K562 (cell line): ENCODE data around the gene KIF3A. TPM values are rescaled to one million over a fixed set of nuclear protein-coding genes. Genes with fewer than 3 reads are reported as not detected.

ENCODE experiments used
- CBX8 ChIP-seq: fragments of 200-600 bp; sonication (generic); IDR thresholded peaks from 2 replicates; pipeline ENCODE4 v1.6.1; 2012; ENCODE audit warnings: borderline replicate concordance, mixed run types, low read depth, mild to moderate bottlenecking, moderate library complexity, mixed read lengths, low read length, control low read depth, inconsistent platforms; ENCODE audit not compliant: poor library complexity, severe bottlenecking; ENCODE audit errors: extremely low read depth
- CEBPB ChIP-seq: fragments of 450-650 bp; IDR thresholded peaks from 2 replicates; pipeline ENCODE4 v1.6.1; 2016; ENCODE audit warnings: missing genetic modification characterization, missing compliant biosample characterization
- CEBPG ChIP-seq, 3 experiments: fragments of 200-800 bp in 1 of 3; sonication (Bioruptor generic) in 1 of 3; sonication (generic) in 1 of 3; formaldehyde crosslinking in 1 of 3; IDR thresholded peaks in 2 of 3; conservative IDR thresholded peaks in 1 of 3; 2 replicates each; pipeline versions ENCODE4 v1.6.1 to v1.8.0; 2016 to 2022; ENCODE audit warnings: missing compliant biosample characterization in 2 of 3, missing genetic modification characterization in 2 of 3, mild to moderate bottlenecking in 1 of 3, missing genetic modification reagents in 1 of 3
- FOXJ3 ChIP-seq: sonication (generic); formaldehyde crosslinking; IDR thresholded peaks from 2 replicates; pipeline ENCODE4 v1.4.0; 2020; ENCODE audit warnings: mild to moderate bottlenecking, missing genetic modification reagents
- HEY1 ChIP-seq: fragments of 250-450 bp; sonication (Bioruptor Pico); IDR thresholded peaks from 2 replicates; pipeline ENCODE4 v1.5.0; 2020; ENCODE audit warnings: mild to moderate bottlenecking, moderate library complexity, borderline replicate concordance
- IFI16 ChIP-seq: fragments of 250-450 bp; sonication (Bioruptor Pico); IDR thresholded peaks from 2 replicates; pipeline ENCODE4 v2.1.2; 2022; ENCODE audit warnings: mild to moderate bottlenecking, inconsistent platforms
- KDM1A ChIP-seq, 2 experiments: fragments of 450-650 bp; IDR thresholded peaks; 2 replicates each; pipeline ENCODE4 v1.6.1; 2016; ENCODE audit warnings: mild to moderate bottlenecking in 2 of 2
- NFATC3 ChIP-seq: fragments of 450-650 bp; IDR thresholded peaks from 2 replicates; pipeline ENCODE4 v1.6.1; 2017; ENCODE audit warnings: mild to moderate bottlenecking
- PHF20 ChIP-seq: fragments of 450-650 bp; IDR thresholded peaks from 2 replicates; pipeline ENCODE4 v1.6.1; 2018; ENCODE audit not compliant: partially characterized antibody
- POLR3A ChIP-seq: IDR thresholded peaks from 2 replicates; pipeline ENCODE4 v1.6.1; 2011; ENCODE audit warnings: borderline replicate concordance, mild to moderate bottlenecking, moderate library complexity; ENCODE audit not compliant: insufficient read length, insufficient read depth; ENCODE audit errors: extremely low read depth
- RHOXF2B ChIP-seq: fragments of 250-450 bp; sonication (Bioruptor Pico); conservative IDR thresholded peaks from 2 replicates; pipeline ENCODE4 v1.5.1; 2021
- SAP30 ChIP-seq: fragments of 200-600 bp; sonication (generic); IDR thresholded peaks from 2 replicates; pipeline ENCODE4 v1.6.1; 2012; ENCODE audit warnings: borderline replicate concordance, low read depth, mild to moderate bottlenecking, moderate library complexity, low read length, control low read depth, inconsistent platforms; ENCODE audit not compliant: insufficient read depth, poor library complexity, severe bottlenecking
- SPI1 ChIP-seq: IDR thresholded peaks from 2 replicates; pipeline ENCODE4 v1.6.1; 2011; ENCODE audit warnings: low read depth, low read length, control low read depth, borderline replicate concordance
- STAT5B ChIP-seq: fragments of 250-450 bp; sonication (Bioruptor Pico); IDR thresholded peaks from 2 replicates; pipeline ENCODE4 v1.8.0; 2021; ENCODE audit warnings: mild to moderate bottlenecking, inconsistent platforms
- TEAD1 ChIP-seq, 2 experiments: fragments of 450-650 bp in 1 of 2; sonication (generic) in 1 of 2; formaldehyde crosslinking; IDR thresholded peaks; 2 replicates each; pipeline versions ENCODE4 v1.4.0 to v1.8.0; 2020 to 2022; ENCODE audit warnings: mild to moderate bottlenecking in 2 of 2, missing genetic modification reagents in 1 of 2
- TSC22D4 ChIP-seq: fragments of 450-650 bp; IDR thresholded peaks from 2 replicates; pipeline ENCODE4 v1.6.1; 2016; ENCODE audit warnings: missing genetic modification characterization, missing biosample characterization, control low read depth
- ZNF311 ChIP-seq: fragments of 250-450 bp; sonication (Bioruptor Pico); IDR thresholded peaks from 2 replicates; pipeline ENCODE4 v1.4.0; 2020; ENCODE audit warnings: mild to moderate bottlenecking, moderate library complexity
- ZNF551 ChIP-seq: fragments of 250-450 bp; sonication (Bioruptor Pico); IDR thresholded peaks from 2 replicates; pipeline ENCODE4 v1.5.0; 2021; ENCODE audit warnings: mild to moderate bottlenecking, moderate library complexity
- ZNF785 ChIP-seq: fragments of 250-450 bp; sonication (Bioruptor Pico); IDR thresholded peaks from 2 replicates; pipeline ENCODE4 v1.4.0; 2020; ENCODE audit warnings: mild to moderate bottlenecking
- ZZZ3 ChIP-seq: fragments of 450-650 bp; IDR thresholded peaks from 2 replicates; pipeline ENCODE4 v1.6.1; 2016; ENCODE audit warnings: antibody characterized with exemption, mild to moderate bottlenecking, moderate library complexity
- polyA plus RNA-seq, 8 experiments: library from polyadenylated mRNA; depleted of rRNA in 4 of 8; stranded (reverse) in 5 of 8; unstranded in 3 of 8; fragments of >200 nt; fragmentation: Nextera tagmentation in 2 of 8; fragmentation: Illumina TruSeq in 1 of 8; extraction: Ambion mirVana in 2 of 8; extraction: Trizol in 1 of 8; gene quantifications; 2 replicates each; pipeline versions ENCODE4 v1.2.1 to v1.2.3, GENCODE V29; 2011 to 2014; ENCODE audit warnings: inconsistent platforms in 1 of 8, missing spikeins in 1 of 8
- total RNA-seq, 7 experiments: library from RNA; depleted of rRNA in 6 of 7; stranded (reverse); fragments of >200 nt in 6 of 7; fragmentation: Illumina TruSeq in 2 of 7; extraction: Trizol in 2 of 7; gene quantifications; 2 replicates each; pipeline versions ENCODE4 v1.2.1 to v1.2.3, GENCODE V29; 2011 to 2021; ENCODE audit warnings: low replicate concordance in 1 of 7
- TF ChIP-seq, protein P1 (sequence below): fragments of 450-650 bp; formaldehyde crosslinking; IDR thresholded peaks from 2 replicates; pipeline ENCODE4 v1.4.0; 2020; ENCODE audit warnings: mild to moderate bottlenecking, moderate library complexity
- TF ChIP-seq, protein P2 (sequence below): sonication (generic); formaldehyde crosslinking; IDR thresholded peaks from 2 replicates; pipeline ENCODE4 v1.8.1; 2022; ENCODE audit warnings: missing genetic modification reagents
- TF ChIP-seq, protein P3 (sequence below): fragments of 450-650 bp; IDR thresholded peaks from 2 replicates; pipeline ENCODE4 v1.6.1; 2018; ENCODE audit warnings: mild to moderate bottlenecking, low read depth; ENCODE audit not compliant: partially characterized antibody

Gene KIF3A
- total and polyA plus RNA-seq, 9 of the 15 experiments (the other 6 are each of a cell fraction or from before 2014, with no cell fraction given): 1.5 to 7.8 (median 6.0) TPM

DNA sequence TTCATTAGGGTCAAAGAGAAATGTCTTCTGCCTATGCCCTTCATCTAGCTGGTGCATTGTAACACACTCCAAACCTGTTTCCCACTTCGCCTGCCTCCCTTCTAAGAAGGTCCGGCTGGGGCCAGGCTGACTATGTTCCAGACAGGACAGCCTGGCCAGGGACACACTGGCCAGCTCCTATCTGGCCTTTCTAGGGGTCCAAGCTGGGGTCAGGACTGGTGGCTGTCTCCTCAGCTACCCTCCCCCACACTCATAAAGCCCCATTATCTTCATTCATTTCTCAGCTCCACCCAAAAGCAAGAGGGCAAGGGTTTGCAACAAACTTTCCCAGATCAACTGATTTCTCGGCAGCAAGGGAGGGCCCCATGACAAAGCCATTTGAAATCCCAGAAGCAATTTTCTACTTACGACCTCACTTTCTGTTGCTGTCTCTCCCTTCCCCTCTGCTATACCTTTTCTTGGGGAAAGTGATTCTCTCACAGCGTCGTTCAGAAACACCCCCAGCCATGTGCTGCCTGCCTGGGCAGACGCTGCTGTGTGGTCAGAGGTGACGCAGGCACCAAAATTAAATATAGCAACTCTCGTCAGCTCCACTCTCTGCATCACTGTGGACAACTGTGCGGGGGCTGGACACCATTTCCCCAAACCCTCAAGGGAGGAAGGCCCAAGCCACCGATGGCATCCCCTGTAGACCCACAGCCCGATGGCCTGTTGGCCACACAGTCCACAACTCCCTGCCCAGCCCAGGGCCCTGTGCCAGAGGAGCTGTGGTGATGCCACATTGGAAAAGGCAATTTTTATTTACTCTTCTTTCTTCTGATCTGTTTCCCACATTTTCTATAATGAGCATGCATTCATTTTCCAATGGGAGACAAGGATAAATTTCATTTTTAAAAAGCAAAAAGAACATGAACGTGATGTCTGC, 73.3 kb downstream of the KIF3A start (continued):
- TF ChIP-seq SAP30 (no peak), STAT5B (CRISPR knock-in tag) (no peak), HEY1 (CRISPR knock-in tag) (no peak), ZZZ3 (no peak), POLR3A (no peak), ZNF311 (no peak), ZNF785 (CRISPR knock-in tag) (no peak), RHOXF2B (no peak), KDM1A (IDR thresholded peaks at IDR 0.05) (no peak; a peak in 1 of 4 replicates), SPI1 (no peak), FOXJ3 (CRISPR knock-in tag) (no peak), ZNF551 (CRISPR knock-in tag) (no peak), CBX8 (no peak), TEAD1 (CRISPR knock-in tag; IDR thresholded peaks at IDR 0.05) (no peak; a peak in 1 of 4 replicates), CEBPB (tag) (no peak), IFI16 (CRISPR knock-in tag) (peak; percentile 80), CEBPG (CRISPR knock-in tag; IDR thresholded peaks at IDR 0.05) (no peak), CEBPG (tag; conservative IDR thresholded peaks at IDR 0.05 in 1 of 2, IDR thresholded peaks at IDR 0.05 in 1 of 2) (no peak), TSC22D4 (no peak), PHF20 (no peak), NFATC3 (no peak)
- TF ChIP-seq, protein P1, sequence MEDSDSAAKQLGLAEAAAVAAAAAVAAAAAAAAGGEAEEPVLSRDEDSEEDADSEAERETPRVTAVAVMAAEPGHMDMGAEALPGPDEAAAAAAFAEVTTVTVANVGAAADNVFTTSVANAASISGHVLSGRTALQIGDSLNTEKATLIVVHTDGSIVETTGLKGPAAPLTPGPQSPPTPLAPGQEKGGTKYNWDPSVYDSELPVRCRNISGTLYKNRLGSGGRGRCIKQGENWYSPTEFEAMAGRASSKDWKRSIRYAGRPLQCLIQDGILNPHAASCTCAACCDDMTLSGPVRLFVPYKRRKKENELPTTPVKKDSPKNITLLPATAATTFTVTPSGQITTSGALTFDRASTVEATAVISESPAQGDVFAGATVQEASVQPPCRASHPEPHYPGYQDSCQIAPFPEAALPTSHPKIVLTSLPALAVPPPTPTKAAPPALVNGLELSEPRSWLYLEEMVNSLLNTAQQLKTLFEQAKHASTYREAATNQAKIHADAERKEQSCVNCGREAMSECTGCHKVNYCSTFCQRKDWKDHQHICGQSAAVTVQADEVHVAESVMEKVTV (CRISPR knock-in tag): no peak
- TF ChIP-seq, protein P2, sequence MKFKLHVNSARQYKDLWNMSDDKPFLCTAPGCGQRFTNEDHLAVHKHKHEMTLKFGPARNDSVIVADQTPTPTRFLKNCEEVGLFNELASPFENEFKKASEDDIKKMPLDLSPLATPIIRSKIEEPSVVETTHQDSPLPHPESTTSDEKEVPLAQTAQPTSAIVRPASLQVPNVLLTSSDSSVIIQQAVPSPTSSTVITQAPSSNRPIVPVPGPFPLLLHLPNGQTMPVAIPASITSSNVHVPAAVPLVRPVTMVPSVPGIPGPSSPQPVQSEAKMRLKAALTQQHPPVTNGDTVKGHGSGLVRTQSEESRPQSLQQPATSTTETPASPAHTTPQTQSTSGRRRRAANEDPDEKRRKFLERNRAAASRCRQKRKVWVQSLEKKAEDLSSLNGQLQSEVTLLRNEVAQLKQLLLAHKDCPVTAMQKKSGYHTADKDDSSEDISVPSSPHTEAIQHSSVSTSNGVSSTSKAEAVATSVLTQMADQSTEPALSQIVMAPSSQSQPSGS (CRISPR knock-in tag): no peak
- TF ChIP-seq, protein P3, sequence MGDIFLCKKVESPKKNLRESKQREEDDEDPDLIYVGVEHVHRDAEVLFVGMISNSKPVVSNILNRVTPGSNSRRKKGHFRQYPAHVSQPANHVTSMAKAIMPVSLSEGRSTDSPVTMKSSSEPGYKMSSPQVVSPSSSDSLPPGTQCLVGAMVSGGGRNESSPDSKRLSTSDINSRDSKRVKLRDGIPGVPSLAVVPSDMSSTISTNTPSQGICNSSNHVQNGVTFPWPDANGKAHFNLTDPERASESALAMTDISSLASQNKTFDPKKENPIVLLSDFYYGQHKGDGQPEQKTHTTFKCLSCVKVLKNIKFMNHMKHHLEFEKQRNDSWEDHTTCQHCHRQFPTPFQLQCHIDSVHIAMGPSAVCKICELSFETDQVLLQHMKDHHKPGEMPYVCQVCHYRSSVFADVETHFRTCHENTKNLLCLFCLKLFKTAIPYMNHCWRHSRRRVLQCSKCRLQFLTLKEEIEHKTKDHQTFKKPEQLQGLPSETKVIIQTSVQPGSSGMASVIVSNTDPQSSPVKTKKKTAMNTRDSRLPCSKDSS: no peak
